NCI-H1092 (cell line): Measurements from ENCODE around the gene OR6K6.

Experiments used
- DNase-seq: peaks from one replicate; lab custom pipeline; 2025; lab: John Stamatoyannopoulos, UW

The OR6K6 gene

GRCh38 chr1:158754420-158754819 lies at the start of gene OR6K6:
OR6K6 (plus strand) TSS chr1:158754720; CDS start chr1:158754888, 168 bp downstream.
- DNase-seq = no peak

- DNase-seq = no peak
Observed at GRCh38 chr1:158706096-158706495, 48.4 kb upstream of the OR6K6 start.

DNA sequence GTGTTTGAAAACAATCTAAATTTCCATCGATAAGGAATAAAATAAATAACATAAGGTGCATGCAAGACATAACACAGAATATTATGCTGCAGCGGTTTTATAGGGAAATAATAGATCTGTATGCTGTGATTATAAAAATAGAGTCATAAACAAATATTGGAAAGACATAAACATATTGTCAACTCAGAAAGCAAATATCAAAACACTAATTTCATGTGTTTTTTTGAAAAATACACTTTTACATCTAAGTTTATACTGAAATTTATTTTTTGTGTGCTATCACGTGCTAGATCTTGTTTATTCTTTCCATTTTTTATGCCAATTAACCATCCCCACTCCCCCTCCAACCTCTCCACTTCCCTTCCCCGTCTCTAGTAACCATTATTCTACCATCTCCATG lies 43.4 kb upstream of the OR6K6 start:
- DNase-seq = no peak

DNA sequence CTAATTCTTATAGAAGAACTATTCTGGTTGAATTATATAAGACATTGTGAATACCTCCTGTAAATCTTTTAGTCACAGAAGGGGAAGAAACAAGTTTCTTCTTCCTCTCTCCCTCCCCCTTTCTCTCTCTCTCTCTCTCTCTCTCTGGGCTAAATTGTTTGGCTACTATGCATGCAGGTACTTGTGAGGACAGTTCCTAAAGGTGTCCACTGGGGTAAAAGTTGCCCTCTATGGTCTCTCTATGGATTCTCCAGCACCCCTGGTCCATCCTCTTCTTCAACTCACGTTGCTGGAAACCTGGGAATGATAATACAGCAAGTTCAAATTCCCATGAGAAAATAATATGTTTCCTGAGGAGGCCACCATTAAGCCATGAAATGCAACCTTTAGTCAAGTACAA lies 39.8 kb upstream of the OR6K6 start:
- no peak for DNase-seq

GRCh38 chr1:158716335-158716734 lies 38.2 kb upstream of the OR6K6 start:
- no peak for DNase-seq

DNA sequence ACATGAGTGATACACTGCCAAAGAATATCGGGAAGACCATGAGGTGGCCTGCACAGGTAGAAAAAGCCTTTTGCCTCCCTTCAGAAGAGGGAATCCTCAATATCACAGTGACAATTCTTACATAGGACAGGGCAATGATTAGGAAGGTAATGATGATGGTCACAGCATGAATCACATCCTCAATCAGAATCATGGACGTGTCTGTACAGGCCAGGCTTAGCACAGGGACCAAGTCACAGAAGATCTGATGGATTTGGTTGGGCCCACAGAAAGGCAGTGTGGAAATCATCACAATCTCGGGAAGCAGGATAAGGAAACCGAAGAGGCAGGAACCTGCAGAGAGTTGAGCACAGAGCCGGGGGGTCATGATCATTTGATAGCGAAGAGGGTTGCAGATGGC lies 37.2 kb upstream of the OR6K6 start:
- no peak for DNase-seq

DNA sequence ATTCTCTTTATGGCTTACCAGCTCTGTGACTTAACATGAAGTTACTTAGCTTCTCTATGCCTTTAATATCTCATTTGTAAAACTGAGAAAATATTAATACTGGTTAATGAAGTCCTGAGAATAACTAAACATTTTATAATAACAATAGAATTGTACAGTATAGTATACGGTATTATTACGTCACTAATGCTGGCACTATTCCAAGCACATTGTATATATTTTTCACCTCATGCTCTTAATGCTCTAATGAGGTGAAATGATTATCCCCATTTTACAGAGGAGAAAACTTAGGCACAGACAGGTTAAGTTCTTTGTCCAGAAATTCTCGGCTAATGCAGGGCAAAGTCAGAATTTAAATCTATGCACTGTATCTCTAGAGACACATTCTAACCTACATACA lies 34.9 kb upstream of the OR6K6 start:
- no peak for DNase-seq

GRCh38 chr1:158720620-158721019 lies 33.9 kb upstream of the OR6K6 start, which contains the start of gene OR6K3:
OR6K3 (minus strand) TSS chr1:158720720; CDS start chr1:158718115, 2,605 bp downstream.
- DNase-seq = no peak

- DNase-seq = no peak
Observed at GRCh38 chr1:158724442-158724841, 30.1 kb upstream of the OR6K6 start.

DNA sequence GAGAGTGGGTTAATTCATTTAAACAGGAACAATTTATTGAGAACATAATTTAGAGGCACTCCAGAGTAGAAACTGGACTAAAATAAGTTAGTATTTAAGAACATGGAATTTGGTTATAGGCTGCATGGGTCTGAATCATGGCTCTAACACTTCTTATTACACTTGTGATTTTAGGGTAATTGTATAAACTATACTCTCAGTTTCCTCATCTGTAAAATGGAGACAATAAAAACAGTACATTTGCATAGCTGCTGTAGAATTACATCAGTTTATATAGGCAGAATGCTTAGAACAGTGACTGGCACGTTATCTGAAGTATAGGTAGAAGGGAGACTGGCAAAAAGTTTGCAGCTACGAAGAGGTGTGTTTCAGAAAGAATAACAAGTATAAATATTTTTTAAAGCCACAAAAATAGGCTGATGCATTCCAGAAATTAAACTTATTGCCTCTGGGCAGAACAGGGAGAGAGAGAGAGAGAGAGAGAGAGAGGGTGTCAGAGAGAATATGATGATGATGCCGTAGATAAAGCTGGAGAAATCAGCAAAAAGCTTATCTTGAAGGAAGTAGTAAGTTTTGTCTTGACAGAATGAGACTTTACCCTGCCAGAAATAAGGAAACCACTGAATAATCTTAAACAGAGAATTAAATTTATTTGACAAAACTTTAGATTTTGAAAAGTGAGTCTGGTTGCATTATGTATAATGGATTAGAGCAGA lies 25.9 kb upstream of the OR6K6 start:
- no peak for DNase-seq

DNA sequence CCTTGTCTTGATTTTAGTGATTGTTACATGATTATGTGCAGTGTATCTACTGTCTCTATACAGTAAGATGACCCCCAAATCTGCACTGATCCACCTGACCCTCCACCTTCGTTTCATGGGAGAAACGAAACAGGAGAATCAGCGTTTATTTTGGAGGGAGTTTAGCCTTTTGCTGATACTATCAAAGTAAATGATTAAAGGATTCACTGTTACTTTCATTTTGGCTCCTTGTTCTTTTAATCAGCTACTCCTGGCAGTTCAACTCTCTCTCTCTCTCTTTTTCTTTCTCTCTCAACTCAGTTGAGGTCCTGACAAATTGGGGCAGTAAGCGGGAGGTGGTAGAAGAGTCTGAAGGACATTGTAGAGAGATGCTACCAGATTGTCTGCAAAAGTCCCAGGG lies 24.1 kb upstream of the OR6K6 start:
- DNase-seq = no peak

DNA sequence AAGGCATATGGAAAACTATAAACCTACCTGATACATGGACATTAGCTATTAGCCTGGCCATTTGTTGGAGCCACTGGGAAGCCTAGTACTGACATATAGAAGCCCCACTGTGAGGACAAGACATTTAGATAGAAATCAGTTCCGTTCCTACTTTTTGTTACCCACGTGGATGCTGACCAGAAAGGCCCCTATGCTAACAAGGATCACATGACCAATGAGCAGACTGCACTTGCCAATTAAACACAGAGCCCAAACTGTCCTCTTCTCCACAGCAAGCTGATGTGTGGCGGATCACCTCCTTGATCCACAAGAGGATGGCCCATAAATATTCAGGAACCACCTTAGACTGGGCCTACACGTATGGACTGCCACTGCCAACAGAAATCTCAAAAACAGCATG lies 22.8 kb upstream of the OR6K6 start:
- no peak for DNase-seq

DNA sequence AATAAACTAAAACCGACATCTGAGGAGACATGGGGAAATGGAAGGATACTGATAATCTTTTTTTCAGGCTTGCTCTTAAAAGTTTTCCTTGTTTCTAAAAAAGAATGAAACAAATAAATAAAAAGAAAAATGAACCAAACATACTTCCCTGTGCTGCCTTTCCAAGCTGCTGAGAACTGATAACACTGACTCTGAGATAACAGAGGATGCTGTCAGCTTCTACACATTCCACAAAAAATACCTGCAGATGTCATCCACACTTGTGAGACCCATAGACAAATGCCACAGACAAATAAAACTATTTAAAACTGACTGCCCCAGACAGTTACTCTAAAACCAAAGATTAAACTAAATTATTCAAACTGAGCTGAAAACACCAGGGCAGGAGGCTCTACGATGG lies 22.0 kb upstream of the OR6K6 start:
- DNase-seq = no peak

- DNase-seq = no peak
Observed at GRCh38 chr1:158735848-158736247, 18.7 kb upstream of the OR6K6 start.

DNA sequence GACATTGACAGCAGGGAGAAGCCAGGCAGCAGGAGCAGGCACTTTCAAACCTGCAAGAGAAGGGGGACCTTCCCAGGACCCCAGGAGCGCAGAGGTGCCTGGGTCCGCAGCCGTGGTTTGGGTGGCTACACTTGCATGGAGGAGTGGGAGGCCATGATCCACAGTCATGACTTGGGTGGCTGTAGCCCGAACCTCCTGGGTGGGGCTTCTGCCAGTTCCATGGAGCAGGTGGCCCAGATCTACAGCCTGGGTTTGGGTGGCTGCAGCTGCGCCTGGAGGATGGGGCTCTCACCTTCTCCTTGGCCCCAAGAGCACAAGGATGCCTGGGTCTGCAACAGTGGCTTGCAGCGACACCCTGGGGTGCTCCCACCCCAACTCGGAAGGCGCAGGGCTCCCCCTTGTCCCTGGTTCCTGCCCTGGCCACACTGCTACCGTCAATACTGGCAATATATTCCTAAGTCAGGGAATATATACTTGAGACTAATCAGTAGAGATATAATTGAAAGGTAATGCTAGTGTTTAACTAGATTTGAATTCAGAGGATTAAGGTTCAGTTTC lies 2.3 kb upstream of the OR6K6 start:
- no peak for DNase-seq

DNA sequence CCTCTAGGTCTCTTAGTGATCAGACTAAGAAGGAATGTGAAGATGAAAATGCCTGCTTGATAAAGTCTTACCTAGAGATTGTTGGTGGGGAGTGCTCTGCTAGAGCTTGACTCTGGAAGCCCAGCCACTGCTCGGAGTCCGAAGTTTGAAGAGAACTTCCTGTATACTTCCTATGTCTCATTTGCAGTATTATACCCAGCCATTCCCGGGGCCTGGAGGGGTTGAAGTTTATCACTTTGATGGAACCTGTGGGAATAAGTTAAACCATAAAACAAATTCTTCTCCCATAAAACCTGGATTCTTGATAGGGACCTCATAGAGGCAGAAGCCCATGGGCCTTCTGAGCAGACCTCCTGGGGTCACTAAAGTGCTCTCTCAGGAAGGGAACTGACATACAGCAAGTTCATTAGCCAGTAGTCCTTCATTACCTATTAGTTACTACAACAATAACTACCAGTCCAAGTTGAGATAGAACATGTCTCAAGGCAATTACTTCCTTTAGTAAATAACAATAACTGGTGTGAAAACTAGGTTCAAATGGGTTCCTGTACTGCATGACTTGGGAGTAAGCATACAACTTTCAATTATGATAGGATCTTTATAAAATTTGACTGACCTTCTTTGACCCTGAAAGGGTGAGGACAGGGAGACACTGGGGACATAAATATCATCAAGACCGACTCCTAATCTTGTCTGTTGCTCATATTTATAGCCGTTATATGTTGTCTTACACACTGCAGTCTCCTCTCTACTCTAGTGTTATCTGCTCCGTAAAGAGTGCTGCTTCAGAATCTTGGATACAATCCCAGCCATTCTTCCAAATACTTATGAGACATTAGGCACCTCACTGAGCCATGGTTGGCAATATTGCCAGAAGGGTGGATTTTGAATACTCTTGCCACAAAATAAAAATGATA lies 17.7 kb downstream of the OR6K6 start, which contains the start of gene OR6N1:
TSS of gene OR6N1 (minus strand) at position 246 of the 917 bp plus-strand sequence. CDS start 5,513 bp downstream, outside the sequence.
- DNase-seq = no peak

- DNase-seq = no peak
Observed at GRCh38 chr1:158781104-158781503, 26.6 kb downstream of the OR6K6 start, which contains the start of gene OR6N2. OR6N2 (minus strand) TSS chr1:158781204; CDS start chr1:158777635, 3,569 bp downstream.

- no peak for DNase-seq
Observed at GRCh38 chr1:158793604-158794003, 39.1 kb downstream of the OR6K6 start.

DNA sequence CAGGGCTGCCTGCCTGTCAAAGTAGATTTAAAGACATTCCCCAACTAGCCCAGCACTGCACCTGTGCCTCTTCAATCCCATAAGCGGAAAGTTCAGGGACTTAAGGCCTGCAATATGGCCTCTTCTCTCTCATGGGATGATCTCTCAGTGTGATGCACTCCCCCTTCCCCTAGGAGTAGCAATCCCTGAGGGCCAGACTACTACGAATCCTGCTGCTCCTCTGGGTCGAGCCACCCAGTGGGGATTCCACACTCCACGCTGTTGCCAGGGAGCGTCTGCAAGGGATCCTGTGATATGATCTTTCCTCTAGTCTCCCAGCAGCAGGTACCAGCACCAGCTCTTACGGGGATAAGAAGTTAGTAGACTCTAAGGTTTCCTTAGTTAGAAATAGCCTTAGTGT lies 39.7 kb downstream of the OR6K6 start:
- no peak for DNase-seq

DNA sequence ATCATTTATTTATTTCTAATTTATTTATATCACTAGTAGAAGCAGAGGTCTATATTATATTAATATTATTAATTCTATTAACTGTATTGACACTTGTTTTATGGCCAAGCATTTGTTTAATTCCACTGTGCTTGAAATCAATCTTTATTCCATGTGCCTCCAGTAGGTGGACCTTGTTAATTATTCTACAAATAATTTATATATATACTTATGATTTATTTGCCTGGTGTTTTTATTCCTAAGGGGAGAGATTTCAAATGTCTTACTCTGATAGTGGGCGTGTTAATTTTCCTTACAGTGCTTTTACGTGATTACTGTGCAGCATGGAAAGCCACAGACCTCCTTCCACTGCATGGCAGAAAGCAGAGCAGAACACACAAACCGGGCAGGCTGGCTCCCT lies 44.0 kb downstream of the OR6K6 start:
- DNase-seq = no peak

GRCh38 chr1:158799689-158800088 lies 45.2 kb downstream of the OR6K6 start:
- no peak for DNase-seq

DNA sequence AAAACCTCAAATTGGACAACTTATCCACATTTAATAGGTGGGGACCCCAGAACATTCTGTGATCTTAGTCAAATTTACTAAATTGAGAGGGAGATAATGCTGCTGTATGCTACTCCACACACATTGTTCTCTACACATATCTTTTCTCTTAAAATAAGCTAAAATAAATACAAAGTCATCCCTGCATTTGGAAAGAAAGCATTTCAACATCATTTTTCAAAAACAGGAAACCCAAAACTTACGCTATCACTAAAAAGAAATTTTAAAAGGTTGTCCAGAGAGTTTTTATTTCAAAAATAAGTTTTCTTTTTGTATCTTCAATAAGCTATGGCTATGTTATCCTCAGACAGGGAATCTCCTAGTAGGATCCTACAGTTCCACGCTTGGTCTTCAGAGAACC lies 46.0 kb downstream of the OR6K6 start:
- DNase-seq = no peak

DNA sequence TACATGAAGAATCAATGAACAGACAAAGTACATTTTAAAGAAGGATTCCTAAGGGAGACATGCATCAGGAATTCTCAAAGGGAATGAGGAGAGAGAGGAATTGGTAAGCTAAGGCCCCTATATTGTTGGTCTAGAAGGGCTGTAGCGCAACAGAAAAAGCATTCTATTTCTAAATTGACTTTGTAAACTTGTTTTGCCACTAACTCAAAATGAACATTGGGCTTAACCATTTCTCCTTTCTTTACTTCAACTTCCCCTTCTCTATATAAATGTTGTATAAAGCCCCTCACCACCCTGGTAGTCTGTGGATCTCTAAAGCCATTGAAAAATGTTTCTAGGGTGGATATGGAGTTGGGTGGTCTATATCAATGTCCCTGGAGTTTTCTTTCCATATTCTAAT lies 46.9 kb downstream of the OR6K6 start:
- DNase-seq = no peak
